HG03457 (cell line): ENCODE data around the gene LCP2.
"Not testable (repeated sequence)": the region's sequence is repeated elsewhere in the genome, so short reads cannot be mapped to it uniquely, and the experiment has no call there.

Experiments used
- ATAC-seq: cut with Tn5 transposase; IDR thresholded peaks from one replicate; pipeline ENCODE4 v1.9.1; 2021; ENCODE audit warnings: moderate number of reproducible peaks; ENCODE audit not compliant: unreplicated experiment

The LCP2 gene

DNA sequence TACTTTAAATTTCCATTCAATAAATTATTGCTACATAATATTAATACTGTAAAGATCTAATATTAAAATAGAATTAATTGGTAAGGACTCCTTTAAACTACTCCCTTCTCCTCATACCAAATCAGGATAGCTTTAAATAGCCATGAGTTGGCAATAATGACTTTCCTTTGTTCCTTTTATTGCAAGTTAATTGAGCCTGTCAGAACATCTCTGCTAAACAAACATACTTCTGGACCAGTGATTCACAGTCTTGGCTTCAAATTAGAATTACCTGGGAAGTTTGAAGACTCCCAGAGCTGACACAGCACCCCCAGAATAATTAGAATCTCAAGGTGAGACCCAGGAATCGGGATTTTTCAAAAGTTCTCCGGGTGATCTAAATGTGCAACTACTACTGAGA, 46.1 kb downstream of the LCP2 start:
- no peak for ATAC-seq

DNA sequence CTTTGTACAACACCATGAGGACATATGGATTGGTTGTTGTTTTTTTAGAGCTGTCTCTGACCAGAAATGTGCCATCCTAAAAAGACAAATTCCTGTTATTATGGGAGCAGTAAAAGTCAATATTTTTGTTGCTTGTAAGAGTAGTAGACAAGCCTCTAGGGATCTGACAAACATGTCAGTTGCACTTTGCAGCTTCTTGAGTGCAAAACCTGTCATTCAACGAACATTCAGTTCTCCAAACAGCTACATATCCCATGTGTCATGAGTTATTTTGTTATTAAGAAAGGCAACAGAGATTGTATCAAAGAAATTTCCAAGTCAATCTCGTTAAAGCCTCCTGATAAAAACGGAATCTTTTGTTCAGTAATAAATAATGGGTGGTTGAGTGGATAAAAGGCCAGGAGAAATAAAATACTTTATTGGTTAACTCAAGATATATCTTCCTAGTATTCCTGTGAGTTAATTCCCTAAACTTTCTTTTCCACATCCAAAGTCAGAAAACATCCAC, 46.7 kb downstream of the LCP2 start:
- no peak for ATAC-seq

DNA sequence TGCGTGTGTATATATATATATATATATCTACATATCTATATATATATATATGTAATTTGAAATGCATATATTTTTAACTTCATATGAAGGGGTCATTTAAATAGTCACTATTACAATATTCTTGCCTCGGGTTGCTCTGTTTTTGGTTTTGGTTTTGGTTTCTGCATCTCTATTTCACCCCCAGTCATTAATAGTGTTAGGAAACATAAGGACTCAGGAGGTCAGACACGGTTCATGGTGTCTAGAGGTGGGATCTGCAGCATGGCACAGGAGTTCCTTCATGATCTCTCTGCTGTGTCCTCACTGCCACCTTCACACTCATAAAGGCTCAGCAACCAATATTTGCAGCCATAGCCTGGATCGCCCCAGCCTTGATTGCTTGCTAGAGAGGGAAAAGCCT, 48.2 kb downstream of the LCP2 start:
- ATAC-seq: no peak

DNA sequence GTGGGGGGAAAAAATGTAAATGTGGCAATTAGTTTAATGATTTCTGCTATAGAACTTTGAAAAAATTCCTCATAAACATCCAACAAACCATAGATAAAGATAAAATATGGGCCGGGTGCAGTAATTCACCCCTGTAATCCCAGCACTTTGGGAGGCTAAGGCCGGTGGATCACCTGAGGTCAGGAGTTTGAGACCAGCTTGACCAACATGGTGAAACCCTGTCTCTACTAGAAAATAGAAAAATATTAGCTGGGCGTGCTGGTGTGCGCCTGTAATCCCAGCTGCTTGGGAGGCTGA, 48.7 kb downstream of the LCP2 start:
- not testable (repeated sequence) for ATAC-seq

DNA sequence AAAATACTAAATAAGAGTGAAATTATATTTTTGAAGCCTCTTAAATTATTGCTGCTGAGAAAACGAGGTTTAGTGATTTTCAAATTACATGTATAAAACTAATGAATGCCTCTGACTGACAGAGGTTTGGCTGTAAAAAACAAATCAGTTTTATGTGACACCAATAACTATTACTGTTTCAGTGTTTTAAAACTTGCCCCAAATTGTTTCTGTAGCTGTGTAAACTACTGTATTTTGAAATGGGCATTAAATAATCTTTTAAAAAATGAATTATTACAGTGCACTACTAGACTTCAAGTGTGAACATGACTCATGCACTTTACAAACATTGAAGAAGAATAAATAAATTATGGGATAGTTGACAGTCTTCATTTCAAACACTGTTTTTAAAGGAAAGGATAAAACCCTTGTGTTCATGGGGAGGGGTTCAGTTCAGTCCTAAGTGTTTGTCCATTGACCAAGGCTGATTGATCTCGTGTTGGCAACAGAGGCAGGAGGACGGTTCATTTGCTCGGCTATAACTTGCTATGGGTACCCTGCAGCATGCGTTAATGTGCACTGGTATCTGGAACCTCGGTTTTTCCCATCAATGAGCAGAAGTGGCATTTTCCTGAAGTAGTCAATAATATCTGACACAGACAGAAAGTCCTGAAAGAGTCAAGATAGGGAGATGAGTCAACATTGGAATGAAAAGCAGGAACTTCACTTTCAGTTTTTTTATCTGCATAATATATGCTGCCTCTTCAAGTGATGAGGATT, 49.2 kb downstream of the LCP2 start:
- no peak for ATAC-seq

DNA sequence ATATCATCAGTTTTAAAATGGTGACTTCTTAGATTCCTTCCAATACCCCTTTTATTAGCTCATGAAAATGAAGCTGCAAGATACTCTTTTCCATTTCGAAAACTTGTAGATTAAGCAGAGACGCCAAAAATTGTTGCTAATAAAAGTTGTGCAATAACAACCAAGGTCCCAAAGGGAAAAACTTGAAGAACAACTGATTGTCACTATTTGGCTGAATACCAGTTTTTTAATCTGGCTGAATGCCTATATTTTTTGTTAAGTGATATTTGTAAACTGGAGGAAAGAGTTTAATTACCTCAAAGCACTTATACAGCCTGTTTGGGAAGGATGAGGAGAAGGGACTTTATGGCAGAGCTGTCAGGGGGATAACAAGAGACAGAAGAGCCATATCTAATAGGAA, 50.2 kb downstream of the LCP2 start:
- no peak for ATAC-seq

DNA sequence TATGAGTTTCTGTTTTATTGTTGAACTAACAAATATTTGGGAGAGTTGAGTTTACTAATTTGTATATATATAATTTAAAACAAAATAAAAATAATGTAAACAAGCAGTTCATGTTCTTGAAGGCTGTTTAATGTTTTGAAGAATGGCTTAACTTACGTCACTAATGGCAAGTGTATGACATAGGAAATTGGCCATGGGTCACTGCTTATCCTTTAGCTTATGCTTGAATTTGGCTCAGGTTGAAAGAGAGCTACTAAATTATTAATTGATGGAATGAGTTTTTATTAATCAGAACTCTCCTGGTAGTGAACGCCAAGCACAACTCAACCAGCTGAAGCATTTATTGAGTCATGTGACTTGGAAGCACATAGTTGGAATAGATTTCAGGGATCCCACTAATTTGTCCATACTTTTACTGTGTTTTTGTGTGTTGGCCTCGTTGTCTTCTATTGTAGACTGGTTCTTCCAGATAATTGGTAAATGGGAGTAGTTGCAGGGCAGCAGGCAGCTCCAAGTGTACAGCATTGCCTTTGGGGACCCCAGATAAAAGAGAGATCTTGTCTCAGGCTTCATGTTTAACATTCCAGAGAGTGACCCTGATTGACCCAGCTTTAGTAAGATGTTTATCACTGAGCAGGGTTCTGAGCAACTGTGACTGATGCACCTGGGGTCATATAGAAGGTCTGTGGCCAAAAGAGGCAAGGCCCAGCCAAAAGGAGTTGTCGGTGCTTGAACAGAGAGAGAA, 51.3 kb downstream of the LCP2 start:
- no peak for ATAC-seq

DNA sequence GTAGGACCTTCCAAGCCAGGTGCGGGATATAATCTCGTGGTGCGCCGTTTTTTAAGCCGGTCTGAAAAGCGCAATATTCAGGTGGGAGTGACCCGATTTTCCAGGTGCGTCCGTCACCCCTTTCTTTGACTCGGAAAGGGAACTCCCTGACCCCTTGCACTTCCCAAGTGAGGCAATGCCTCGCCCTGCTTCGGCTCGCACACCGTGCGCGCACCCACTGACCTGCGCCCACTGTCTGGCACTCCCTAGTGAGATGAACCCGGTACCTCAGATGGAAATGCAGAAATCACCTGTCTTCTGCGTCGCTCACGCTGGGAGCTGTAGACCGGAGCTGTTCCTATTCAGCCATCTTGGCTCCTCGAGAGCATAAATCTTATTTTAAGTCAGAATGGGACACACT, 52.1 kb downstream of the LCP2 start:
- not testable (repeated sequence) for ATAC-seq

DNA sequence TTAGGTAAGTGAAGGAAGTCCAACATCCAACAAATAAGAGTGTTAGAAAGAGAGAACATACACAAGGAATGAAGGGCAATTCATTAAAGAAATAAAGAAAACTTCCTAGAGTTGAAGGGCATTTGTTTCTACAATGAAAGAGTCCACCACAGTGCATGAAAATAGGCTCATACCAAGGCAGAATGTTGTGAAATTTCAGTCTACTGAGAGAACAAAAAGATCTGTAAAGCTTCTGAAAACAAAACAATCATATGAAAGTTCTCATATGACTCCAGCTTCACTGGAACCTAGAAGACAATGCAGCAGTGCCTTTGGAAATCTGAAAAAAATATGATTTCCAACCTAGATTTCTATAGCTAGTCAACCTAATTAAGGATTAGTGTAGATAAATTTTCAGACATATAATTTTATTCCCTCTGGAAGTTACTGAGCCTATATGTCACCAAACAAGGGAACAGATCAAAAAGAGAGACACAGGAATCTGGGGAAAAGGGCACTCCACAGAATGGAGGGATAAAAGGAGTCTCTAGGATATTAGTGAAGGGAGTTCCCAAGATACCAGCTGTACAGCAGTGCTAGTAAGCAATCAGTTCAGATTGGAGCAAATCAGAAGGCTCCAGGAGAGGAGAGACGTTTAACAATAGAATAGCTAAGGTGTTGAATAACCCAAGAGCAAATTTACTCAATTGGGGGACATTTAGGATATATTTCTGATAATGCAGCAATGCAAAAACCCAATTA, 59.0 kb downstream of the LCP2 start:
- no peak for ATAC-seq

DNA sequence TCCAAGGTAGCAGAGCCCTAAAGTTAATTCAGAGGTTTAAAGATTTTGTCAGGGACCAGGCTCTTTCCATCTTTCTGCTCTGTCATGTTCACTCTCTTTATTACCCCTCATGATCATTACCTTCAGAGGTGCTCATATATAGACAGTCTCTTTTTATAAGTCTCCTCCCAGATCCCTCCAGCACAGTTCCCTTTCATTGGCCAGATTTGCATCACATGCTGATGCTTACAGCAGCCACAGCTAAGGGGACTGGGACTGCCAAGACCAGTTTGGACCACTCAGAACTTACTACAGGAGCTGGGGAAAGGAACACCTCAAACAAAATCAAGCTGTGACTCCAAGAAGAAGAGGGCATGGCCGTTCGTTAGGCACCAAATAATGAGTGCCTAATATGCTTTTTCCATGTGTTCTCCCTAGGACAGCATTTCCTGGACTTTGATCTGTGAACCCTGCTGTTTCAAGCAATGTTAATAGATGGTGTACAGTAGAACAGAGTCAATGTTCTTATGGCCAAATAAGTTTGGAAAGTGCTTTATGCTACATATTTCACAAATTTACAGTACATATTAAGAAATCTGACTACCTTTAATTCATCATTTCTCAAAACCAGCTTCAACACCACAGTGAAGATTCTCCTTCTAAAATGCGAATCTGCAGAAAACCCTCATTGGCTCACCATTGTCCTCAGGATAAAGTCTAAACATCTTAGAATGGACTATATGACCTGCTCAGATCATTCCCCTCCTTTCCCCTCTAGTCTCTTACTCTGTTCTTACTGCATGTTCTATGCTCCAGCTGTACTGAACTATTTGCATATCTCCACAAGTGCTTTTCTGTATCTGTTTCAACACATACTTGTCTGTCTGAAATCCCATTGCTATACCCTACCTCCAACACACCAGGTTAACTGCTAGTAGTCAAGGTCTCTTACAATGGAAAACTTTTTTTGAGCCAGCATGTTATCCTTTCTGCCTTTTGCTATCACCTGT, 61.4 kb downstream of the LCP2 start:
- no peak for ATAC-seq

DNA sequence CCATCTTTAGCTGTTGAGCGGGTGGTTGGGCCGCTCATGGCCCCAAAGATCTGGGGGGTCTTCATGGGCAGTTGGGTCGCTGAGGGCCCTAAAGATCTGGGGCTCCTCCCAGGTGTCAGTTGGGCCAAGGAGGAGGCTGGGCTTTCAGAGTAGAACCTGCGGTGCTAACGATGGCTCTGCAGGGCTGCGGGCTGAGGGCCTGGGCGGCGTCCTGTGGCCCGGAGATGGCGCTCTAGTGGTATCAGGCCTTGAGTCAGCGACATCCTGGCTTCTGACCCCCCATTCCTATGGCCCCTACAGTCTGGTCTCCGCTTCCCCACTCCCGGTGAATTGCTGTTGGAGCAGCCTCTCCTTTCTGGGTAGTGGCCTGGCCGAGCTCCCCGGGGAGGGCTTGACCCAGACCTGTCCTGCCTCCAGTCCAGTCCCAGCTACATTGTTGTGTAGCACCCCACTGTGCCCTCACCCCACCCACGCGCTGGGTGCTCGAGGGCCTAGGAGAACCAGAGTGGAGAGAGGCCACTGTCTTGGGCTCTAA, 64.2 kb downstream of the LCP2 start:
- no peak for ATAC-seq

DNA sequence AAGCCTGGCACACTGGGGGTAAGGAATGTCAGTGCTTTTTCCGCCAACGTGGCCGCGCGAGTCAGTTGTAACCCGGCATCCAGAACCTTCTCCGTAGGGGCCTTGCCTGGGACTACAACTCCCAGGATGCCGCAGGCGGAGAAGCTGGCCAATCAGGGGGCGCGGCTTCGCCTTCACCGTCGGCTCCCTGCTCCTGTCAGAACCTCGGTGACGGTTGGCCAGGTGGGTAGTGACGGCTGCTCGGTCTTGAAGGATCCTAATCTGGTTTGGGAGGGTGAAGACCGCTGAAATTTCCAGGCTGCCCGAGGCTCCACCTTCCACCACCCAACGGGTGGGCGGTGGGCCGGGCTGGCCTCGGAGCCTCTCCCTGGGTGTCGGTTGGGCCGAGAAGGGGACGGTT, 64.8 kb downstream of the LCP2 start, which contains the start of gene C5orf58:
C5orf58 (plus strand) TSS at position 200 of the 400 bp plus-strand sequence. CDS start 1,992 bp downstream, outside the sequence.
- ATAC-seq: no peak

DNA sequence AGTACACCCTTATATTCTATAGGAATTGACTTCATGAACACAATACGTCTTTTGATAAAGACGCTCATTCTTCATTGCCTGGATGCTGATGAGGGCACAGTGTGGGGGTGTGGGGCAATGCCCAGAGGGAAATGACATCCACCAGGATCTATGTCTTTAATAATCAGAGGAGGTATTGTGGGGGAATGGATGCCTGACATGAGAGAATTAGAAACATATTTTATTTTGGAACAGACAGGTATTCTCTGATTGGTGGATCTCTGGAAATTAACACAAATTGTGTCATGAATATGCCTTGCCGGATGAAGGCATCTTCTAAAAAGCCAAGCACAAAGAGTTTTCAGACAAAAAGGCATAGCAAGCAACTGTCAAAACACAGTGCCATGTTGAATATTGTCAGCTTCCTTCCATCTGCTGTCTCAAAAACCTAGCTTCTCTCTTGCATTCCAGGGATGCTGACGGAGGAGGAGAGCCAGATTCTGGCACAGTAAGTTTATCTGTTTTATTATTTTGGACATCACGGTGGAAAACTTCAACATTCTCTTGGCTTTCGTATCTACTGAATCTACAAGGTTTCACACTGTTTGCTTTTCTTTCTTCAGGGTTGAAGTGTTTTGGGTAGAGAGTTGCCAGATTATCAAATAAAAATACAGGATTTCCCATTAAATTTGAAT, 68.7 kb downstream of the LCP2 start:
- no peak for ATAC-seq

DNA sequence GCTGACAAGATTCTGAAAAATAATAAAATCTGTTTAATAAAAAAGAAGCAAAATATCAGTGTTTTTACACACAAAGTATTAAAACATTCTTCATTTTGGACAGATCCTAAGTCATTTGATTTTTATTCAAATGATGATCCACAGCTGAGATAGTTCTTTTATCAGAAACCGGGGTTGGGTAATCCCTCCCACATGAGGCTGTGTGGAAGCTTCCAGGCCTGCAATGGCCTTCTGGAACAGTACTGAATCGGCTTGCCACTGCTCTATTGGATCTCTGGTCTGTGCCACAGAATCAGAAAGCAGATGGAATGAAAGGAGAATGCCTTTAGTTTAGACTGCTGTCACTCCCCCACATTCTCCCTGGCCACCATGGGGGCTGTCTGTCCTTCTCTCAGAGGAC, 70.9 kb downstream of the LCP2 start:
- ATAC-seq: no peak

DNA sequence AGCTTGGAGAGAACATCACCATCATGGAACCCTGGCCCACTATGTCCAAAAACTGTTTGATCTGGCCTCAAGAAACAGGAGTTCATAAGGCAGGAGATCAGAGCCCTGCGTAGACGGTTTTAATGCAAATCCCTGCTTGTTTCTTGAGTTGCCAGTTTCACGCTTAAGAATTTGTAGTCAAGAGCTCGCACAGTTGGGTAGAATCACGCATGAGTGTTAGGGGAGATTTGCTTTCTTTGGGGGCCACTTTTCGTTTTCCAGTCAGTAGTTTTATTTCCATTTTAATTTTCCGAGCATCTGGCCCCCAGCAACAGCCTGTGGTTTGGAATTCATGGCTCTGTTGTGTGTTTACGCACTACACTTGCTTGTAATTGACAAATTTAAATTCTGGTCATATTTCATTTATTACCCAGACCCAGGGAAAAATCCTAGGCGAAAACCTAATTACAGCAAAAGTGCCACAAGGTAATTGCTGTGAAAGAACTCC, 71.4 kb downstream of the LCP2 start:
- ATAC-seq: no peak

DNA sequence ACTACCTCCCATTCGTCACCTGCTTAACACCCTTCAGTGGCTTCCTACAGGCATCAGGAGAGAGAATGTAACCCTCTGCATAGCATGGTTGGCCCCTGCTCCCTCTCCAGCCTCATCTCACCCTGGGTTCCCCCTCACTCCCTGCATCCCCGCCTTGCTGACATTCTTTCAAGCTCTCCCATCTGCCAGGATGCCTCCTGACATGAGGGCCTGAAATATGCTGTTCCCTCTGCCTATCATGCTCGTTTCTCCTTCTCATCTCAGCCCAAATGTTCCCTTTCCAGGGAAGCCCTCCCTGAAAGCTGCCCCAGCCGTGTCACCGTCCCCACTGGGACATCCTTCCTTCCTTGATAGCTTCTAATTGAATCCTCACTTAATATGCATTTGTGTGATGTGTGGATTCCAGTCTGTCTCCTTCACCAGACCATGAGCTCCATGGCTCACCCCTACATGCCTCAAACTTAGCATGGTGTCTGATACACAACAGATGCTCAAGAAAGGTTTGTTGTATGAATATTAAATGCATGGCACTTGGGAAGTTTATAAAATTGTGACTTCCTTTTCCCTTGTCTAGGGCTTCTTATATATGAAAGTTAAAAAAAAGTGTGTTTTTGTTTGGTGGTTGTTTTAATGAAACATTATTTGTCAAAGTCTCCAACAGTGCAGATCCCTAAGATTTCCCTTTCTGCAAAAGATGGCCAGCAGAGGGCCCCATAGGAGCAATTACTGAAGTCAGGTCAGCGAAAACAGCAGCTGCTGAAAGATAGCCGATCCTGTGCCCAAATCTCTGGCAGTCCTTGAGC, 72.0 kb downstream of the LCP2 start:
- no peak for ATAC-seq

DNA sequence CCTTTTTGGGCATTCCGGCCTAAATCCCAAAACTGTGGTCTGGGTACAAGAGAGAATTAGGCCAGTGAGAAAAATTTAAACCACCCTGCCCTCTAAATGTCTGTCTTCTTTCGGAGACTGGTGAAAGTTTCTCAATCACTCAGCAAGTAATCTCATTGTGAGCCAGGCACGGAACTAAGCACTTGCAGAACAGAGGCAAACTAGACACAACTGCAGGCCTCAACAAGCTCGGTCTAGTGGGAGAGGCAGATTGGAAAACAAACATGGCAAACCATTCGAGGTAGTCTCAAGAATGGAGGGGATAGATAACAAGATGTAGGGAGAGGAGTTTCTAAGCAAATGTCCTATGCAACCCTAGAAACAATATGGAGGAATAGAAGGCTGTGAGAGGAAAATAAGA, 73.7 kb downstream of the LCP2 start:
- ATAC-seq: no peak

DNA sequence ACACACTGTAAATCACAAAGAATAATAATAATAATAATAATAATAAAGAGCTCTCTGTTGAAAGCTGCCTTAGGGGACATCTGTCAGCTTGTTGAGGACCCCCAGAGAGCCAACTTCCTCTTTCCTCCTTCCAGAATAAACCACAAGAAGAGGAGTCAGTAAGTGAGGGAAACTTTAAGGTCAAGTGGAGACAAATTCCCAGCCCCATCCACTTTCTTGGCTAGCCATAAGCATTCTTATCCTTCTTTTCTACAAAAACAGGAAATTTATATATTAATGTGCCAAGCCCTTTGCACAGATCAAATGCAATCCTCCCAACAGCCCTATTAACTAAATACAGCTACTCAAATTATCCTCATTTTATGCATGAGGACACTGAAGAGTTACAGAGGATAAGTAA, 74.2 kb downstream of the LCP2 start:
- no peak for ATAC-seq

DNA sequence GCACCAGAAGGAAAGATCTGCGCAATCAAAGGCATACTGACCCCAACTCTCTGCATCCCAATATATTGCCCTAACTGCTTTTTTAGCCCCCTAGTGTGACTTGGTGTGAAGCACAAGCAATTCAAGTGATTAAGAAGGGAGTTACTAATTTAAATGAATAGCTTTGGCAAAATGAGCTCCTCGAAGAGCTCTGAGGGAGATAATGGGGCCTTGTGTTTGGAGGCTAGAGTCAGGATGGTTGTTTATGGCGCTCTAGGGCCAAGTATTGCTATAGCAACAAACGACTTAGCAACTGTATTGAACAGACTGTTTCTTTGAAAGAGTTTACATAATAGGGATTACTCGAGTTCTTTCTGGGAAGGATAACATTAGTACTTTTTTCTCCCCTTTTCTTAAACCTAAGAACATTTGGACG, 76.2 kb downstream of the LCP2 start:
- no peak for ATAC-seq
